HG03108 (cell line): ENCODE data around the gene ONECUT1.

ENCODE experiments used
- ATAC-seq: cut with Tn5 transposase; IDR thresholded peaks from one replicate; pipeline ENCODE4 v1.9.1; 2021; ENCODE audit warnings: moderate library complexity; ENCODE audit not compliant: unreplicated experiment

Gene ONECUT1

DNA sequence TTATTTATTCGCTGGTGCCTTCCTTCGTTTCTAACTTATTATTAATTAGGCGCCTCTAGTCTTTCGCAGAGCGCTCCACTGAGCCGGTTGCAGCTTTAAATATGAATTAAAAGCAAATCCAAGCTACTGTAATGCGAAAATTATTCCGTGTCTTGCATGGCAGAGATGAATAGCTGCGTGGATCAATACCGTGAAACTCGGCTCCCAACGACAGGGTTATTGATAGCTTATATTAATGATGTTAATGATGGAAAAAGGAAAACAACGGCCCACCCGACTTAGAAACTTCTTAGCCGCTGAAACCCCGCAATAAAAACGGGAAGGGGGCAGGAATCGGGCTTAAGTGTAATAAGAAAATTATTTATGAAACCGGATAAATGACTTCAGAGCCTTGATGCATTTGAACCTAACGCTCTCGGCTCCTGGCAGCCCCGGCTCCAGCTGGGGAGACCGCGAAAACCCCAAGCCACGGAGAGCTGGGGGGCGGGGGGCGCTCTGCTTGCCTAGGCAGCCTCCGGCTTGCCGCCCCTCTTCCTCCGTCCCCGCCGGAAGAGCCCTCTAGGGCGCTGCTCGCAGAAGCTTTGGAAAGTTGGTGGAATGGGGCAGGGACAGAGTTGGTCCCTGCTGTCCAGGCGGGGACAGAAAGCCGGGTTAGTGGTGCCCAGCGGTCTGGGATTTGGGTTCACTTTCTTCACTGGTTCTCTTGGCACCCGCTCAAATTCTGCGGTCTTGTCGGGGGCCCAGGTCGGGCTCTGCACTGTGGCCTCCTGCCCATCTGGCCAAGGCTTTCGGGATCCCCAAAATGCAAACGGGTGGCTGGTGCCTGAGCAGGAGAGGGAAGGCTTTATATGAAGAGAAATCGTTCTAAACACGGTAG, 7.7 kb upstream of the ONECUT1 start:
- ATAC-seq, result no peak

DNA sequence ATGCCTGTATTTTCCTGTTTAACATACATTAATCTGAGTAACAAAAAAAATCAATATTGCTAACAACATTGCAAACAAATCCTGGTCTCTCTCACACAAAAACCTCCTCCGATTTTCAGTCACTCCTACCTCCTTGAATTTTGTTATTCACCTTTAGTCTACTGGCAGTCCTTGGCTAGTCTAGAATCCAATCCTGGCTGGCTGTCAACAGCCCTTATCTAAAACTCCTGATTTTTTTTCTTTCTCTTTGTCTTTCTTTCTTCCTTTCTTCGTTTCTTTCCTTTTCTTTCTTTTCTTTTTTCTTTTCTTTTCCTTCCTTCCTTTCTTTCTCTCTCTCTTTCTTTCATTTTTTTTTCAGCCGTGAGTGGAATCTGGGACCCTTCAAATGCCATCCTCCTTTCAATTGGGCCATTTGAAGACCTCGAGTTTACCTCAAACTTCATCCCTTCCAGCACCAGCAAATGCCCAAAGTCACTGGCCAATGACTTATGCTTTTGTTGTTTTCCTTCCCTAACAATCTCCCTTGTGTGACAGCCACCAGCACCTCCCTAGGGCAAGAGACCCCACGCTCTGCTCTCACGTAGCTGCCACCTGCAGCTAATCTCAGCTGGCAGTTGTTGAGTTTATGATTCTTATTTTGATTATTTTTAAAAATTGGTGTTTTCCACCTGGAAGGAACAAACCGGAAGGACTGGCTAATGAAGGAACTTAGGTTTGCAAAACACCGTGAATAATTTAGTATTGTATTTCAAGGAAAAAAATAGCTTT, 6.8 kb upstream of the ONECUT1 start:
- ATAC-seq, result no peak

DNA sequence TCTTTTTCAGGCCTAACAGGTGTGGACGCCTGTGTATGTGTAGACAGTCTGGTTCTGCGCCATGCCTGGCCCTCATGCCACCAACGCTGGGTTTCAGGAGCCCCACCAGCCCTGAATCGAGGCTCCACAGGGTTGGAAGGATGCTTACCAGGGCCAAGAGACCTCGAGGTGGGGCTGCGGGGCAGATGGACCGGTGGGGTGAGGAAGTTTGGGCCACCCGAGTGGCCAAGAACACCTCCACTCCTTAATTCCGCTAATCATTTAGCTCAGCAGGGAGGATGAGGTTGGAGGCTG, 6.0 kb upstream of the ONECUT1 start:
- no peak for ATAC-seq

DNA sequence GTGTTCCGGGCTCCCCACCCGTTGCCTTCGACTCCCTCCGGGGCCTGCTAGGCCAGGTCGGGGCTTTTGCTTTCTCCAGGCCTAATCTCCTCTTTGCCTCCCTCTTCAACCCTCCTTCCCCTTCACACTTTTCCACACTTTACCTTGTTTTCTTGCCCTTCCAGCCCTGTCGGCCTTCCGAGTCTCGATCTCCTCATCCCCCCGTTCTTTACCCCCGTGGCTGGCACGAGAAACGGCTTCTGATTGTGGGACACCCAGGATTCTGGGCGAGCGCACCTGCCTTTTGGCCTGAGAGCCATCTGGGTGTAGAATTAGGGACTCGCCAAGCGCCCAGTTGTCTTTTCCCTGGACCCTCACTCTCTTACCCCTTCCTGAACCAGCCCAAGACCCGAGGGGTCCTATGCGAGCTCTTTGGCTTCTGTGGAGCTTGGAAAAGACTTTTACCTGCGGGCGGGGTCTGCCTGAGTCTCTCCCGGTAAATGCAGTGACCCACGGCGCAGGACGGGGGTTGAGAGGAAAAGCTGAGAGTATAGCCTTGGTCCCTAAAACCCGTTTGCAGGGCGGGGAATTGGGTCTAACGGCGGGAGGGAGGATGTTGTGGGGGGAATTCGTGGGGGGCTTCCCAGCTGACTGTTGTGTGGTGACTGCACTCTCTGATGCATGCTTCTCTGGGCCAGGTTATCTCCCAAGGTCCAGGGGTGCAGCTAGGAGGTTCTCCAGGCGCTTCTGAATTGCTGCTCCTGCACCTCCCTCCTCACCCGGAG, 5.5 kb upstream of the ONECUT1 start:
- ATAC-seq, result no peak

DNA sequence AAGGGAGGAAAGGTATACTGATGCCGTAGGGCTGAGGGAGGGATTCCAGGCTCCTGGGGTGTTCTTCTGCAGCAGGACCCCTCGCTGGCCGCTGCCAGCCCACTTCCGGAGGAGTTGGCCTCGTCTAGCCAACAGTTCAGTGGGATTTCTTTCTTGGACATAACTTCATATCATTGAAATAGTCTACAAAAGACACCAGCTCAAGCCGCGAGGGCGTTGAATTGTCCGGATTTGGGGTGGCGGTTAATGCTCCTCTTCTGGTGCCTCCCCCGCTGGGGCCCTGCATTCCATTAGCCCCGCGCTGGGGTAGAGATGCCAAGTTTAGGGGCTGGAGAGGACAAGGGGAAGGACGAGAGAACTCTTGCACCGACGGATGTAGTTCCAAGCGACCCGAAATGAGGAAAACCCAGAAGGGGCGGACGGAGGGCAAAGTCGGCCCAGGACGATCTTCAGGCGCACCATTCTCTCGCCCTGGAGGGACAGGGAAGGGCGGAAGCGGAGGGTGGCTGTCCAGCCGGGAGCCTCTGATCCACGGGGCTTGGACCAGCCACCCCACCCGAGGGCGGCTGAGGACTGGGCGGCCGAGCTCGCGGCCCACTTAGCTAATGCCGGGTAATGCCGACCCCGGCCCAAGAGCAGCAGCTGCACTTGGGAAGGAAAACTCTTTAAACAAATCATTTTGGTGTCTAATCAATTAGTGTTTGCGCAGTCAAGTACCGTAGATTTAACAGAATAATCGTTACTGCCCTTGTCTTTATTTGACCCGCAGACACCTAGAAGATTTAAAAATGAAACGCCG, 4.7 kb upstream of the ONECUT1 start:
- ATAC-seq, result no peak

DNA sequence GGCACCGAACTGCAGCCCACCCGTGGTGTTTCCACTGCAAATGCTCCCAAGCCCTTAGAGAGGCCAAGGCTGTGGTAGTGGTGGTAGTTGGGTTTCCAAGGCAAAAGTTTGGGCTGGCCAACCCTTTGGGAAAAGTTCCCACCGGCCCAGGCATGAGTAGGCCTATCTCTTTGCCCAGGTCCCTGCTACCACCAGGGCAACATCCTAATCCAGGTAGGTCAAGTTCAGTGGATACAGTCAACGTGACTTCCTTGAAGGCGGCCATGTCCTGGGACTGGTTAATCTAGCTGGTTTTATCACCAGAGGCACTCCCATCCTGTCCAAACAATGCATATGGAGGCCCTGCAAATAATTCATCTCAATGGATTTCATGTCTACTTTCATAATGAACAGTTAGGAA, 1.6 kb upstream of the ONECUT1 start:
- ATAC-seq, result no peak

DNA sequence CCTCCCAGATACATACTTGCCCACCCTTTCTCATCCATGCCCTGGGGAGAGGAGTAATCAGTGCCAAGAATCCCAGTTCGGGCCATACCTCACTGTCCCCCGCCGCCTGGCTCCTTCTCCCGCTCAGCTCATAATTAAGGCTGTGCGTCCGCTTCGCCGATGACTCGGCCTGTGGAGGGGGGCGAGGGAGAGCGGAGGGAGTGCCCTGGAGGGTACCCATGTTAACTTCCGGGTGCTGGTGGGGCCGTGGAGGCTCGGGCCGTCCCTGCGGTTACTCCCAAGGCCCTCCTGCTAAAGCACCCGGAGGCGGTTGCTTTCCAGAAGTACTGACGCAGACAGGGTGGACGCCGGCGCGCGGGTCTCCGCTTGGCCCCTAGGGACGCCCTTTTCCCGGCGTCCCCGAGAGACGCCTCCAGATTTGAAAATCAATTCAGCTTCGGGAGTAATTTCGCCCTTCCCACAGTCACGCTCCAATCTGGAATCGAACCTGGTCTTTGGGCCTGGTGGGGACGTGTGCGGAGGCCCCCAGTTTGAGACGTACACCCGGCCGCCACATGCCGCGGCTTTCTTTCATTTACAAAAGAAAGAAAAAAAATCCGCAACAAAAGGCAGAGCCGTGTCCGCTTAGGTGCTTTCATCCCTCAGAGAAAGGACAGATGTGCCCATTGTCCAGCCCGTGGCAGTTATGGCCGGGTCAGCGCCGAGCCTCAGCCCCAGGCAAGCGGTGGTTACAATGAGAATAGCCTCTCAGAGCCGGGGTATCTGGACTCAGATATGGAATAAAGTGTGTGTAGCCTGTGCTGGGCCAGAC, 1.0 kb upstream of the ONECUT1 start:
- ATAC-seq, result no peak

DNA sequence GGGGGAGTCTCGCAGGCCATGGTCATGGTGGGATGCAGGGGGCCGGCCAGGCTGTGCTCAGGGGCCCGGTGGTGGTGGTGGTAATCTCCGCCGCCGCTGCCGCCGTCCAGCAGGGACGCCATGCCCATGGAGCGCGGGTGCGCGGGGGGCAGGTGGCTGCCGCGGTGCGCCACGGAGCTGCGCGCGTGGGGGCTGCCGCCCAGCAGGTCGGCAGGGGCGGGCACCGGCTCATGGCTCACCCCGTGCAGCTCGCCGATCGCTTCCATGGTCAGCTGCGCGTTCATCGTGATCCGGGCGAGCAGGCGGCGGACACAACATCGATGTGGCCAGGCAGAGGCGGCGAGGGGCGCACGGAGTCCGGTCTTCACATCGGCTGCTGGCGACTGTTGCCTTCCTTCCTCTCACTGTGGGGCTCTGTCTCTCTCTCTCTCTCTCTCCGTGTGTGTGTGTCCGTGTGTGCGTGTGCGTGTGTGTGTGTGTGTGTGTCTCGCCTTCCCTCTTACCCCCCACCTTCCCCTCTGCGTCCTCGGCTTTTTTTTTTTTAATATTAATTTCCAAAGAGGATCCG, 451 bp downstream of the ONECUT1 start:
- ATAC-seq, result no peak

DNA sequence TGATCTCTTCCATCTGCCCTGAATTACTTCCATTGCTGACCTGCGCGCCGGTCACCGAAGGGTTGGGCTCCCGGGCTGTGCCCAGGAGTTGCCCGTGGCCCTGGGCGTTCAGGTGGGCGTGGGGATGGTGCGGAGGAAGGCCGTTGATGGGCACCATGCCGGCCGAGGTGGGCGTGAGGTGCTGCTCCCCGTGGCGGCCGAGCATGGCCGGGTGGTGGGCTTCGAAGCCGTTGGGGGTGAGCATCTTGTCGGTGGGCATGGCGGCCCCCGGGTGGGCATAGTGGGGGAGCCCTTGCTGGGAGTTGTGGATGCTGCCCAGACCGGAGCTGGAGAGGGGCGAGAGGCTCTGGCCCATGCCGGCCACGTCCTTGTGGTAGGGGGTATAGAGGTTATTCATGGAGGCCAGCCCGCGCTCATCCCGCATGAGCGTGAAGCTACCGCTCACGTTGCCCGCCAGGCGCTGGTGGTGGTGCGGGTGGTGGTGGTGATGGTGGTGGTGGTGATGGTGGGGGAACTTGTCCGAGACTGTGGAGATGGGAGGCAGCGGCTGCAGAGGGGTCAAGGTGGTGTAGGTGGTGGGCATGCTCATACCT, 1.0 kb downstream of the ONECUT1 start:
- ATAC-seq, result no peak

DNA sequence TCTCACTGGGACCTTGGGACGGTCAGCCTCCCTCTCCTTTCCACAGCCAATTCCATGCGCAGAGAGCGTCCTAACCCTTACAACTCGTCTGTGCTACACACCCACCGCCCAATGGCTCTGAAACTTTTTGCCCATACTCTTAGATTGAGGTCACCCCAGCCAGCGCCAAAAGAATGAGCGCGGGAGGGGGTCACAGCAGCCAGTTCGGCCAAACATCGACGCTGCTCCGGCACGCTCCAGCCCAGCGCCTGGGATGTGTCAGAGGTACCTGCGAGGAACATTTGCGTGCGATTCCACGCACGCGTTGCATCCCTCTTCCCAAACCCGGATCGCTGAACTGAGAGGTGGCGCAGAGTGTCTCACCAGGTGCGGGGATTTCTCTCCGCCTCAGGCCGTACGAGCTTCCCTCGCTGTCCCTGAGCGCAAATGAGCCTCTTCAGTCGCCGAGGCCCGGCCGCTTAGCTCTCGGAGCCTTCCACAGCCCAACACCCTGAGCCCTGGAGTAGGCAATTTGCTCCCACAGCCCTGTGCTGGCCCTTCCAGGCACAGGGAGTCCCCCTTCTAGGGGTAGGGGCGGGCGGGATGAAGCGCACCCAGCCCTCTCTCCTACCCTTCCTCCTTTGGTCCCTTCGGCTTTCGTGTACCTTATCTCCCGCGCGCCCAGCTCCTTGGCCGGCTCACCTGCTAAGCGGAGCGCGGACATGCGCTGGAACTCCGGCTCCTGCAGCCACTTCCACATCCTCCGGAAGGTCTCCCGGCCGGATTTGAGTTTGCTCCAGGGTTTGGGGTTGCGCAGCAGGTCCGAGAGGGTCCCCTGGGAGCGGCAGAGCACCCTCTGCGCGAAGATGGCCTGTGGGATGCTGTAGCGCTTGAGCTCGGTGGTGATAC, 1.8 kb downstream of the ONECUT1 start:
- no peak for ATAC-seq

DNA sequence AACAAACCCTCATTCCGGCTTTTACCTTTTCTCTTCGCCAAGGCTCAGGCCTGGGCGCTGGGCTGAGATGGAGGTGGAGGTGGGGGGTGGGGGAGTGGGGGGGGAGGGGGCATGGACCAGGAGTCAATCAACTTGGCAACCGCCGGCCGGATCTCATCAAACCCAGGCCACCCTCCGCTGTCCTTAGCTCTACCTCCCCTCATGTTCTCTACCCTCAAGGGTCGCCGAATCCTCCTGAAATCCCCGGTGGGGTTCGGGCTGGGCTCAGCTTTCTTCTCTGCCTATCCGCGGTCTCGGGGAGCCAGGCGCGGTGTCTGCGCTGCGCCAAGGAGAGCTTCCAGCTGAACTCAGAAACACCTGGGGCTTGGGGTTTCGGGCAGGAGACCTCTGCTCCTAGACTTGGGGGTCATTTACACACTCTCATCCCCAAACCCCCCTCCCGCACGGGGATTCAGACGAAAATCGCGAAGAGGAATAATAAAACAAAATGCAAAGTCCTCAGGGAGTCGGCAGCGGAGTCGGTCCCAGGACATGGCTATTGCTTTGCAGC, 2.5 kb downstream of the ONECUT1 start:
- no peak for ATAC-seq

DNA sequence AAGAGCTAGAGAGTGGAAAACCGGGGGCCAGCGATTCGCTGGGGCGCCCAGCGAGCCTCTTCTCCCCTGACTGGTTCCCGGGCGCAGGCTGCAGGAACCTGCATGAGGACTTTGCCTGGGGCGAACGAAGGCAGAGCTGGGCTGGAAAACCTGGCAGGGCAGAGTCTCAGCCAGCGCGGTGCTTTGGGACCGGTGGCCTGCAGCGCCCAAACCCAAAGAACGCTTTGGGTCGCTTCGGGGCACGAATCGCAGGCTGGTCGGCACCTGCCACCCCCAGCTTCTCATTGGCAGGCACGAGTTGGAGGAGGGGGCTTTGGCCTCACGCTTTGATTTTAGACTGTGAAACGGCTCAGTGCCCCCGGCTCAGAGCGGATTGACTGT, 3.0 kb downstream of the ONECUT1 start:
- no peak for ATAC-seq

DNA sequence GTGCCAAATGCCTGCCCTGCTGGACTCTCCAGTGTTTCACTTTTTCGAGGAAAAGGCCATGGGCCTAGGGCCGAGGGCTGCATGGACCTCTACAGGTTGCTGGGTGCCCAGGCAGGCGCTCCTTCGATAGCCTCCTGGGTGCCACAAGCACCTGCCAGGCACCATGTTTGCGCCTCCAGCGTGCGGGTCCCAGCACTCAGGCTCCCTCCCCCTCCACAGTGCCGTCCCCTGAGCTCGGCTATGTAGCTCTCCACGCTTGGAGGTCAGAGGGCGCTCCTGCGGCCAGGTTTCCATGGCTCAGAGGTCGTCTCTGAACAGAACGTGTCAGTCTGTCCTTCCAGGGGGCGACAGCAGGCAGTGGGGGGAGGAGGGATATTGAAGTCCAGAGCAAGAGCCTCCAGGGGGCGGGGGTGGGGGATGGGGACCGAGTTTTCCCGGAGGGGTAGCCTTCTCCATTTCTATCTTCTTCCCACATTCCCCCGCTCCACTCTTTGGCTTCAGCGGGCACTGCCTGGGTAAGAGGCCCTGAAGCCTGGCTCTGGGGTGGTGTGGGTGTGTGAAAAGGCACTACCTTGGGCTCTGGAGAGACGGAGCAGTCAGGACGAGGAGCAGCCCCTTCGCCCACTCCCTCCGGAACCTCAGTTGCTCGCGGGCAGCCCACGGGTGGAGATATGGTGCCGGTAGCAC, 3.6 kb downstream of the ONECUT1 start:
- ATAC-seq, result no peak

DNA sequence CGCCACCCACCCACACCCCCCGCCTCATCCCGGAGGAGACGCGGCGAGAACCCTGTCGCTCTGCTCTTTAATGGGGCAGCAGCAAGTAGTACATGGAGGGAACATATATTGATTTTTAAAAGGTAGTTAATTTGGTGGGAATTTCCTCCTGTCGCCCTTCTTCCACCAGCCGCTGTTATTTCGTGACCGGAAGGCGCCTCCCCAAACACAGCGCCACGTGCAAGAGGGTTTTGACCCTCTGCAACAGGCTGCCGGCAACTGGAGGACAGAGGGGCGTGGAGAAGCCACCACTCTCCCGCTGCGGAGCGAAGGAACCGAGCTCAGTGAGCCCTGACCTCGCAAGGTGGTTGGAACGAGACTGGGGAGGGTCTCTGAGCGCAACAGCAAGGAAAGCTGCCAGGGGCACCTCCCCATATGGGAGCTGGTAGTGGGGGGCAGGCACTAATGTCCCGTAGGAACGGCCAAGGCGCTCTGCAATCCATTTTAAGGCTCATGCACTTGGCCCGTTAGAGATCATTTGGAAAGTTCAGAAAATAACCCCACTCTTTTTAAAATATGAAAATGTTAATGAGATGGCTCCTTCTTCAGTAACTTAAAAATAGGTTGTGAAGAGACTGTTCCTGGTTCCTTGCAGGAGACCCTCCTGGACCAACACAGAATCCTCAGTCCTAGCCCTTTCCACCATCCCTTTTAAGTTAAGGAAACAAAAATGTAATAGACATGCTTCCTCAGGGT, 4.3 kb downstream of the ONECUT1 start:
- ATAC-seq, result no peak

DNA sequence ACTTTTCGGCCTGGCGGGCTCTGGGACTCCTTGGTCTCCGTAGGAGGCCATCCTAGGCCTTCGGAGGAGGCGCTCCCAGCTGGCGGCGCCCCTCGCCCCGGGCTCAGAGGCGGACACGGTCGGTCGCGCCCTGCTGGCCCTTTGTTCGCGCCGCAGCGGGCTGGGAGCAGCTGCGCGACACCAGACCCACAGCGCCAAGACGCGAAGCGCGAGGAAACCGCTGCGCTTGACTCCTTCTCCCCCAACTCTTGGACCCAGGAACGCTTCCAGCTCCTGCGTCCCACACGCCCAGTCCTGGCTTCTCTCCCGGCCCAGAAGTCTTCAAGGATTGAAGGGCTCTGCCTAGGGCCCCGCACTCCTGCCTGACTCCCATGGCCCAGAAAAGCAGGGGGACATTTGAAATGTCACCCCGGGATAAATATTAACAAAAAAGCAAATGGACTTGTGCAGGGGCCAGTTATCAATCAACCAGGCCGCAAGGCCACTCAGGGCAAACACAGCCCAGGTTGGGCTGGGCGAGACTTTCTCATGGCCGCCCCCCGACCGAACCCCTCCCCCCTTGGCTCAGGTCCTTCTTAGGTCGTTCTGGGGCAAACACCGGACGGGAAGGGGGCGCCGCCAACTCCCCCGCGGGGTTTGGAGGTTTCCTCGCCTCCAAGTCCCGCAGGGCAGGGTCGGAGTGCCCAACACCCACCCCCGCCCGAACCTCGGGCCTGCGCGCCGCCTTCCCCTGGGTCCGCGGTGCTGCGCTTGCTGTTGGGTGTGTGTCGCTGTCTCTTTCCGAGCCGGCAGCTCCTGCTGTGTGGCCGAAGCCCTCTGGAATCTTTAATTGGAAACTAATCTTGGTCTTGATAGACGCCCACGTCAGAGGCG, 5.1 kb downstream of the ONECUT1 start:
- ATAC-seq, result no peak
